COLO668 (cell line): ENCODE results near the gene NR2F1.

Experiments
- DNase-seq: peaks from one replicate; lab custom pipeline; 2025; ENCODE audit not compliant: unreplicated experiment; lab: John Stamatoyannopoulos, UW

Gene NR2F1

GRCh38 chr5:93577854-93578812, 4.9 kb upstream of the NR2F1 start:
- no peak for DNase-seq

GRCh38 chr5:93578813-93579691, 4.0 kb upstream of the NR2F1 start:
- no peak for DNase-seq

- peak; percentile 50 for DNase-seq
Observed at GRCh38 chr5:93579692-93580062, 3.3 kb upstream of the NR2F1 start.

- DNase-seq, result peak; percentile 44
Observed at GRCh38 chr5:93580063-93580926, 2.7 kb upstream of the NR2F1 start.

GRCh38 chr5:93580927-93581445, 2.0 kb upstream of the NR2F1 start, which contains the start of gene NR2F1-AS1:
Gene NR2F1-AS1, minus strand, starts transcription at chr5:93581219.
- DNase-seq, result peak; percentile 63

- DNase-seq, result no peak
Observed at GRCh38 chr5:93582167-93582462, 907 bp upstream of the NR2F1 start.

GRCh38 chr5:93583439-93583767, 381 bp downstream of the NR2F1 start:
- DNase-seq, result no peak

GRCh38 chr5:93583768-93584595, 960 bp downstream of the NR2F1 start:
- DNase-seq, result peak; percentile 74

GRCh38 chr5:93584596-93585040, 1.6 kb downstream of the NR2F1 start:
- DNase-seq, result peak; percentile 34

GRCh38 chr5:93585041-93585766, 2.2 kb downstream of the NR2F1 start:
- peak; percentile 34 for DNase-seq

GRCh38 chr5:93585767-93586385, 2.9 kb downstream of the NR2F1 start:
- no peak for DNase-seq

GRCh38 chr5:93586736-93587596, 3.9 kb downstream of the NR2F1 start:
- no peak for DNase-seq

- no peak for DNase-seq
Observed at GRCh38 chr5:93587597-93588351, 4.8 kb downstream of the NR2F1 start.

- DNase-seq, result no peak
Observed at GRCh38 chr5:93588352-93589151, 5.5 kb downstream of the NR2F1 start.

- no peak for DNase-seq
Observed at GRCh38 chr5:93589152-93589828, 6.3 kb downstream of the NR2F1 start.

- DNase-seq, result no peak
Observed at GRCh38 chr5:93589829-93590215, 6.8 kb downstream of the NR2F1 start.
